Measurements from ENCODE around the gene CHRM4. TPM values are rescaled to one million over a fixed set of nuclear protein-coding genes. Genes with fewer than 3 reads are reported as not detected.

CHRM4 gene
- total RNA-seq, 4 donors from 2014 or later = 0.22 TPM; not detected in 3

GRCh38 chr11:46383404-46383758, 8.2 kb downstream of the CHRM4 start:
- Histone ChIP-seq H3K27me3 (no peaks in the 10 kb centered on the region), H3K9me3 (no peaks in the 10 kb centered on the region), H3K27ac (no peak overlapping the region), H3K4me1 (peaks cover 8 to 16% of the 10 kb centered on the region in 2 donors), H3K4me3 (replicated peaks in 1 of 3) (no peak overlapping the region), H3K36me3 (no peaks in the 10 kb centered on the region)
- intact Hi-C loops (cut with DNase I) = no loop called here
- TF ChIP-seq POLR2A (IDR thresholded peaks at IDR 0.05) (no peak), CTCF (IDR thresholded peaks at IDR 0.05) (no peak)
- no peak for DNase-seq
- 82 to 84% methylated on average over 7 of the region's 7 CpGs for WGBS, 2 donors

DNA sequence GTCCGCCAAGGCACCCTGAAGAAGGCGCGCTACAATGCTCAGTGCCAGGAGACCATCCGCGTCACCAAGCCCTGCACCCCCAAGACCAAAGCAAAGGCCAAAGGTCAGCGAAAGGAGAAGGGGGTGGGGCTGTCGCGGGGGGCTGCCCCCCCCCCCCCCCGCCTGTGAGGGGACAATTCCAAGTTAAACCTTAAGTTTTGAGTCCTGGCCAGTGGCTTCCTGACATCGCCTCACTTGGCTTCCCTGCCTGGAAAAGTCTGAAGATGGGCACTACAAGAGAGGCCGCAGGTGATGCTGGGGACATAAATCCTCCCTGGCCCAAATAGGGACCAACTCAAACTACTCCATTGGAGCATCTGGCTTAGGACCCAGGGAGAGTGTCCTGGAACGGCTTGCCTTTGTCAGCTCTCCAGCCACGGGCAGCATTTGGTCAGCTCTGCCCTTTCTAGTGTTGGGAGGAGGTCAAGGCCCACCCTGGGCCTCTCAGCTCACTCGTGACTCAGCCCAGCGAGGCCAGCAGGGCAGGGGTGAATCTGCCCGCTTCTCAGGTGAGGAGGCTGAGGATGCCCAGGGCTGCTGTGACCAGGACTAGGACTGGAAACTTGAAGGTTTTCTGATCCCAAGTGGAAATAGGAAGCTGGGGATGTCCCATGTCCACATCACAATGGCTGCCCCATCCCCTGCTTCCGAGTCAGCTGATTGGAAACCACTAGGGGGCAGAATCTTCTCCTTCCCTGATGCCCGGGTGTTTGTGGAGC, 8.8 kb downstream of the CHRM4 start:
- Histone ChIP-seq H3K36me3 (no peaks in the 10 kb centered on the region), H3K9me3 (no peaks in the 10 kb centered on the region), H3K27me3 (no peaks in the 10 kb centered on the region), H3K27ac (no peak overlapping the region), H3K4me3 (replicated peaks in 1 of 3) (no peak overlapping the region), H3K4me1 (peaks cover 8 to 16% of the 10 kb centered on the region in 2 donors)
- peak in 1 of 6 experiments; percentile 37 for TF ChIP-seq CTCF (IDR thresholded peaks at IDR 0.05)
- TF ChIP-seq POLR2A (IDR thresholded peaks at IDR 0.05) = no peak
- 37 to 49% methylated on average over 7 to 18 of the region's 18 CpGs for WGBS, 2 donors
- no peak for DNase-seq
- intact Hi-C loops (cut with DNase I) = no loop called here

DNA sequence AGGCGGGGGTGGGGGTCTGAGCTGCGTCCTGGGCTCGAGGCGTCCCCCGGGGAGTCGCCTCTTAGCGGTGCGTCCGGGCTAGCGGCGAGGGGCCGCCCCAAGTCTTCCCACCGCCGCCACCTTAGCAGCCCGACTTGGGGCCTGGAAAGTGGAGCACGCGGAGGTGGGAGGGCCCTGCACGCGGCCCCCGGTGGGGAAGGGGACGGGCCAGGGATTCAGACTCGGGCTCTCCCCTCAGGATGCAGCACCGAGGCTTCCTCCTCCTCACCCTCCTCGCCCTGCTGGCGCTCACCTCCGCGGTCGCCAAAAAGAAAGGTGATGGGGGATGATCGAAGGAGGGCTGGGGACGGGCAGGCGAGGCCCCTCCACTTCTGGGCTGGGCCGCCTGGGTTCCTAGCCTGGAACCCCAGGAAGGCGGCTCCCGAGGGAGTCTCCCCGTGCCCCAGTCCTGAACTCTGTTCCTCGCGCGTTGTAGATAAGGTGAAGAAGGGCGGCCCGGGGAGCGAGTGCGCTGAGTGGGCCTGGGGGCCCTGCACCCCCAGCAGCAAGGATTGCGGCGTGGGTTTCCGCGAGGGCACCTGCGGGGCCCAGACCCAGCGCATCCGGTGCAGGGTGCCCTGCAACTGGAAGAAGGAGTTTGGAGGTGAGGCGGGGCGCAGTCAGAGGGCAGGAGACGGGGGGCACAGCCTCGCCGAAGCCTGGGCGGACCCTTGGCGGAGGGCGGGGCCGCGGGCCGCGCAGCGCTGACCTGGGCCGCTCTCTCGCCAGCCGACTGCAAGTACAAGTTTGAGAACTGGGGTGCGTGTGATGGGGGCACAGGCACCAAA, 9.5 kb downstream of the CHRM4 start:
- Histone ChIP-seq H3K4me3 (replicated peaks in 1 of 3) (peak overlapping the region in 1 of 3 donors; percentile 75), H3K36me3 (no peaks in the 10 kb centered on the region), H3K27me3 (no peaks in the 10 kb centered on the region), H3K27ac (no peak overlapping the region), H3K4me1 (peaks cover 8 to 16% of the 10 kb centered on the region in 2 donors), H3K9me3 (no peaks in the 10 kb centered on the region)
- TF ChIP-seq POLR2A (IDR thresholded peaks at IDR 0.05) = no peak
- TF ChIP-seq CTCF (IDR thresholded peaks at IDR 0.05) = no peak
- intact Hi-C loops (cut with DNase I) = no loop called here
- no peak for DNase-seq
- 2 to 20% methylated on average over 3 to 45 of the region's 66 CpGs for WGBS, 2 donors

- H3K27me3 ChIP-seq = no peaks in the 10 kb centered on the region
- intact Hi-C loops (cut with DNase I) = no loop called here
- H3K9me3 ChIP-seq = no peaks in the 10 kb centered on the region
- H3K4me1 ChIP-seq = peaks cover 8 to 16% of the 10 kb centered on the region in 2 donors
- peak within 1 kb of the TSS; percentile 36 to 75 (median 51) for H3K4me3 ChIP-seq (replicated peaks in 1 of 3)
- no peak for DNase-seq
- H3K27ac ChIP-seq = peak within 1 kb of the TSS in 2 of 3 donors; percentile 12 to 70
- H3K36me3 ChIP-seq = peaks cover 0 to 6% of the 10 kb centered on the region in 2 donors
- WGBS, 2 donors = 0 to 4% methylated on average over 11 to 14 of the region's 96 CpGs
- no peak for TF ChIP-seq POLR2A (IDR thresholded peaks at IDR 0.05)
- TF ChIP-seq CTCF (IDR thresholded peaks at IDR 0.05) = no peak
Observed at GRCh38 chr11:46381048-46381818, 10.3 kb downstream of the CHRM4 start, which contains the start of gene MDK. Gene MDK (plus strand): TSS chr11:46381669. CDS start chr11:46382058, 389 bp downstream.
